Right lung (tissue), 10 donors: Measurements from ENCODE around the gene LINC00632. TPM values are rescaled to one million over a fixed set of nuclear protein-coding genes. Genes with fewer than 3 reads are reported as not detected.
"Not testable (repeated sequence)": the region's sequence is repeated elsewhere in the genome, so short reads cannot be mapped to it uniquely, and the experiment has no call there.

Source experiments
- DNase-seq, 2 donors: peaks; one replicate each; pipeline ENCODE4 v3.0.0-alpha.2; 2013
- long read RNA-seq, 8 donors: transcript quantifications; one replicate each; lab custom pipeline, GENCODE V29; 2026
- polyA plus RNA-seq, 5 donors: library from polyadenylated mRNA; unstranded; fragments of 120-200 nt; gene quantifications; one replicate each; pipeline versions ENCODE4 v1.2.1 to v1.2.3, GENCODE V29; 2013; ENCODE audit warnings: inconsistent platforms in 1 of 5, low replicate concordance in 1 of 5; ENCODE audit not compliant: insufficient read length in 5 of 5, insufficient read depth in 1 of 5

Gene LINC00632
- 100 to 1,000 TPM in 1 of 5 donors, 10 to 100 TPM in 4; 24.4 to 131 (median 37.1) TPM for polyA plus RNA-seq
- long read RNA-seq, donor 1, partial matches to known transcripts = 0 of 5 reads
- long read RNA-seq, donor 1, other reads (novel, unspliced or antisense) = 0 of 5 reads
- long read RNA-seq, donor 2 = 0 reads
- long read RNA-seq, donor 3, partial matches to known transcripts = 0 of 3 reads
- long read RNA-seq, donor 3, other reads (novel, unspliced or antisense) = 0 of 3 reads
- long read RNA-seq, donor 4, partial matches to known transcripts = 0 of 2 reads
- long read RNA-seq, donor 4, other reads (novel, unspliced or antisense) = 0 of 2 reads
- long read RNA-seq, donor 5, partial matches to known transcripts = 0 of 4 reads
- long read RNA-seq, donor 5, other reads (novel, unspliced or antisense) = 0 of 4 reads
- long read RNA-seq, donor 6, full-length matches to known transcripts = 3 of 3 reads
- long read RNA-seq, donor 6, partial matches to known transcripts = 0 of 3 reads
- long read RNA-seq, donor 6, other reads (novel, unspliced or antisense) = 0 of 3 reads
- long read RNA-seq, donor 7, partial matches to known transcripts = 0 of 2 reads
- long read RNA-seq, donor 7, other reads (novel, unspliced or antisense) = 0 of 2 reads
- long read RNA-seq, donor 8, partial matches to known transcripts = 0 of 1 reads
- long read RNA-seq, donor 8, other reads (novel, unspliced or antisense) = 0 of 1 reads

DNA sequence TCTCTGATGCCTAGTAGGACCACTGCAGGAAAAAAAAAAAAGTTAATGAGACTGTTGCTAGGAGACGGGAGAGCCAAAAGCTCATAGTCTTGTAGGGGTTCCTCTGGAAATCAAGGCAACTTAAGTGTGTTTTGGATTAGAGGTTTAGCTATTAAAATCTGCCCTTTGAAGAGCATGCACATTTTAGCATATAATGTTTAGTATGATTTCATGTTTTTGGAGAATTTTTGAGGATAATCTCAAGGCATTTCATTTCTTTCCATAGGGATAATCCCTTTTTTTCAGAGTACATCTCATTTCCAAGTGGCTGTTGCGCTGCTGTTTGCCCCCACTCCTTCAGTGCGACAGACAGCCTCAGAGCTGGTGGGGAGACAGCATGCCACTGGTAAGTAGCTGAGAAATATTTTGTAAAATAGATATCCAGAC lies at the start of gene LINC00632:
Gene LINC00632, plus strand, starts transcription at position 339 of the 426 bp plus-strand sequence.
- no peak for DNase-seq

GRCh38 chrX:140661643-140662042 lies 47.9 kb upstream of the LINC00632 start:
- DNase-seq = no peak

GRCh38 chrX:140664939-140665338 lies 44.6 kb upstream of the LINC00632 start:
- DNase-seq = no peak

DNA sequence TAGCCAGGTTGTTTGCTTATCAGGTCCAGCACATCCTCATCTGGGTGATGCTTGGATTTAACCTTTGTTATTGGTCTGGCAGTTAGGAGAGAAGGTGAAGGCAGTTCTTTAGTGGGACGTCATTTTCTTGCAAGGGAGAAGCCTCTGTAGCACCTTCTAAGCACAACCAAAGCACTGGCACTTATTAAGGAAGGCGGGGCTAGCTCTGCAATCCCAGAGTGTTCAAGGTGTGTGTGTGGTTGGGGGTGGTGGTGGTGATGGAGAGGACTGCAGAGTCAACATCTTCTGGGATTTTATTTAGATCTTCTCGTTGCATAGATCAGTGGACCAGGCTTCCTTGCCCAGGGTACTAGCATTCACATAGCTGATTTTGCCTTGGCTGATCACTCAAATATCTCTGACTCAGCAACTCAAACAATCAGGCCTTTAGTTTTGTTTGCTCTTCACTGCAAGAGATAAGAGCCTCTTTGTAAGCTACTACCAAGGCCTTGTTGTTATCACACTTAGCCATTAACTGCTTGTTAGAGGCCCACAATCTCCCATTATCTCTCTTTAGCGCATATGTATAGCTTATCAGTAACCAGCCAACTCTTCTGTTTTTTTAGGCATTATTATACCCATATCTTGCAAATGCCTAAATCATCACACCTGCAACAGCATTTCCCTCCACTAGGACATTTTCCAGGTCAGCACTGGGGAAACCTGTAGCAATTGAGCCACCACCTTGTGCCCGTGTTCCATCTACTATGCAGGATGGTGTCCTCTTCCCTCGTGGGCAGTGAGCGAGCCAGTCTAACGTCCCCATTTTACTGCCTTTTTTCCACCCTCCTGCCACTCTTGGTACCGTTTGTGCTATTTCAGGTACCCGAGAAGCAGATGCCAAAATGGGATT lies 36.5 kb upstream of the LINC00632 start:
- DNase-seq = no peak

DNA sequence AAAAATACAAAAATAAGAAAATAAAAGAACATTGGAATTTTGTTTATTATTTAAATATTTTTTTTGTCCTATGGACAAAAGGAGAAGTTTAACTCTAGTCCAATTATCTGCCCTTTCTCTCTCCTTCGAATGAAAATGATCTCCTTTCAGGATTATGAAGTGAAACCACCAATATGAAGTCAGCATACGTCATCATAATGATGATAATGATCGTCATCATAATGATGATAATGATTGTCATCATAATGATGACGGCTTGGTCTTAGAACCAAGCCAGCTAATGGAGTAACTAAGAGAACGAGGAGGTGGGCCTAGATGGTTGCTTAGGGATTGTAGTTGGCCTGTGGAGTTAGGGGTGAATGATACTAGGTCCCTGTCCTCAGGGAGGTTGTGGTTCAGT lies 21.9 kb upstream of the LINC00632 start:
- no peak for DNase-seq

GRCh38 chrX:140691596-140691995 lies 18.0 kb upstream of the LINC00632 start:
- DNase-seq = not testable (repeated sequence)

GRCh38 chrX:140697618-140698017 lies 11.9 kb upstream of the LINC00632 start:
- DNase-seq = no peak

- no peak for DNase-seq
Observed at GRCh38 chrX:140701480-140701879, 8.1 kb upstream of the LINC00632 start.

DNA sequence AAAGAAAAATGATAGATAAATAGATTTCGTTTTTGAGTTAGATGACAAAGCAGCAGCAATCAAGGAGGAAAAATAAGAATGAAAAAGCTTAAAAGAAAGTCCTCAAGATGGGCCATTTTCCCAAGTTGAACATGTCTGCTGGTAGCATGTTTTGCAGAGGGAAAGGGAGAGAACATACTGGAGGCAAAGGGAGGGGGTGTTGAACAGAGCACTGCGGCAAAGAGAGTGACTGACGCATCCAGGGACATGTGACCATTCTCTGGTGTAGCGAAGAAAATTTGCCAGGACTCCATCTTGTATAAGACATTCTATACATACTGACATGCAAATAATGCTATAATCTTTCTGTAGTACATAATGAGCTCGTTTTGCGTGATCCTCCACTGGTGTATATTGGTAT lies 1.2 kb downstream of the LINC00632 start:
- DNase-seq = peak; percentile 55 to 67

GRCh38 chrX:140711894-140712293 lies 2.3 kb downstream of the LINC00632 start:
- DNase-seq = no peak

DNA sequence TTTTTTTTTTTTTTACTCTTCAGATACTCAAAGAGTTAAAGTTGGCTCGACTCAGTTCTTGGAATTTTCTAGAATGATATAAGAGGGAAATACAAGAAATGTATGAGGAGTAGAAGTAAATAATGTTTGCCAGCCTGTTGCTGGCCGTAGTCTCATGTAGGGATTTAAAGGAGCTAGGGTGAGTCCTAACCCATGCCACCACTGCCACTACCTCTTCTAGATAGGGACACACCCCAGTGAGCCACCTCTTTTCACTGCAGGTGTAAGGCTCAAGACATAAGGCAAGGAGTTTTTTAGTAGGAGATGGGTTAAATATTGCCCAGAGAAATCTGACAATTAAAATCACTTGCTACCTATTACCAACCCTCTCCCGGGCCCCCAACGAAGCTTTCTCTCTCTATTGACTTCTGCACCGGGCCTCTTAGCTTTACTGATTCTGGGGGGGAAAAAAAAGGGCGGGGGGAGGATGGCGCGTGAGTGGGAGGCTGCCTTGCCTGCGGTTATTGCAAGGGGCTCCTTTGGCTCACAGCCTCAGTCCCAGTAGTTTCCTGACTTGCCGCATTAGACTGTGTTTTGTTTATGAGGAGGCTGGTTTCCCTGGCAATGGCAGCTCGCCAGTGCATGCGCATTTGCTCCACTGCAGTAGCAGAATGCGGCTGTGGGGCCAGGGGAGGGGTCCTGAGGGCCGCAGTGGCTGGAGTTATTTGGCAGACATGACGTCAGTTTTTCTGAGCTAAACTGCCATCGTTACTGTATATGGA lies 3.0 kb downstream of the LINC00632 start:
- DNase-seq = peak; percentile 86 to 91

DNA sequence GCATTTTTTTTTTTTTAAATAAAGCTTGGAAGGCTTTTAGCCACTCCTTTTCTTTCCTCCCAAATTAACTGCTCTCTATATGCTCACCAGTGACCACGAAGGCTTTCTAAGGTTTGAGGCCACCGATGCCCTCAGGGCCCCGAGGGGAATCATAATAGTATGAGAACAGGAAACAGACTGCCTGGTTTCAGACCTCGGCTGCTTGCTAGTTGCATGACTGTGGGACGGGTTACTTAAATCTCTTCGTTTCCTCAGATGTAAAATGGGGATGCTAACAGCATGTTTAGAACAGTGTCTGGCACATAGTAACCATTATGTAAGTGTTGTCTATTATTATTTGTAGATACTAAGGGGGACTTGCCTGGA lies 3.6 kb downstream of the LINC00632 start:
- DNase-seq = no peak

- no peak for DNase-seq
Observed at GRCh38 chrX:140715787-140716186, 6.2 kb downstream of the LINC00632 start.

DNA sequence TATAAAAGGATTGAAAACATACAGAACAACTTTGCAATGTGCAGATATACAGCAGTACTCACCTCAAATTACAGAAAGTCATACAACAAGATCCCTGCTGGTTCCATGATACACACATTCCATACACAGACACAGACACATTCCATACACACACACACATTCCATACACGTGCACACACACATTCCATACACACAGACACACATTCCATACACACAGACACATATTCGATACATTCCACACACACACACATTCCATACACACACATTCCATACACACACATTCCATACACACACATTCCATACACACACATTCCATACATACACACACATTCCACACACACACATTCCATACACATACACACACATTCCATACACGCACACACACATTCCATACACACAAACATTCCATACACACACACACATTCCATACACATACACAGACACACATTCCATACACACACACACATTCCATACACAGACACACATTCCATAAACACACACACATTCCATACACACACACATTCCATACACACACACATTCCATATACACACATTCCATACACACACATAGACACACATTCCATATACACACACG lies 13.7 kb downstream of the LINC00632 start:
- DNase-seq = peak in 1 of 2 donors; percentile 38

GRCh38 chrX:140724309-140724708 lies 14.8 kb downstream of the LINC00632 start:
- DNase-seq = no peak

- no peak for DNase-seq
Observed at GRCh38 chrX:140724736-140725135, 15.2 kb downstream of the LINC00632 start.

DNA sequence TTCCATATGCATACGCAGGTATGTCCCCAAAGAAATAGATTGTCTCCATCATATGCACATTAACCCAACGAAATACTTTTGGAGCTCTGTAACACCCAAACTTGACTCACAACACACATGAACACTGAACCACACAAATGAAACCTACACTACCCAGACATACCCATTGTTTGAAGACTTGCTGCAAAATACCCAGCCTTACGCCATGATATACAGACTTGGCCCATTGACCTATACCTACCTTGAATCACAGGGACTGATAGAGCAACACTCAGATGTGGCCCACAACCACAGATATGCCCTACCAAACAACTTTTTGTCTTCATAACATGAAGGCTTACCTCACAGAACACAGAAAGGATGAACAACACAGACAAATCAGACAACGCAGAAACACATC lies 15.9 kb downstream of the LINC00632 start:
- no peak for DNase-seq

GRCh38 chrX:140733766-140734342 lies 24.3 kb downstream of the LINC00632 start:
- no peak for DNase-seq

DNA sequence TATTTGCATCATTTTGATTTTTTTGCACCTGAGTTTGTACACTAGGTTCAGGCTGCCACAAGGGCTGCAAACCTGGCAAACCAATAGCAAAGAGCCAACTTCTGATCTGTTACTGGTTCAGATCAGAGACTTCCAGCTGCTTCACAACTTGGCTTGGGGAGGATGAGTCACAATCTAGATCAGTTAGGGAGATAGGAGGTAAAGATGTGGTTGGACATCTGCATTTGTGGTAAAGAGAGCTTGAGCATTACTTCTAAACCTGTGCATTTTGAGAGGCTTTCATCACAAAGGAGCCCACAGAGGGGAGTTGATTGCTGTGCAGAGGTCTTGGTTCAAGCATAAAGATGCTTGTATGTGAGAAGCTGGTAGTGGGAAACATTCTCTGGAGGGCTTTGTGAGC lies 34.5 kb downstream of the LINC00632 start:
- DNase-seq = no peak

DNA sequence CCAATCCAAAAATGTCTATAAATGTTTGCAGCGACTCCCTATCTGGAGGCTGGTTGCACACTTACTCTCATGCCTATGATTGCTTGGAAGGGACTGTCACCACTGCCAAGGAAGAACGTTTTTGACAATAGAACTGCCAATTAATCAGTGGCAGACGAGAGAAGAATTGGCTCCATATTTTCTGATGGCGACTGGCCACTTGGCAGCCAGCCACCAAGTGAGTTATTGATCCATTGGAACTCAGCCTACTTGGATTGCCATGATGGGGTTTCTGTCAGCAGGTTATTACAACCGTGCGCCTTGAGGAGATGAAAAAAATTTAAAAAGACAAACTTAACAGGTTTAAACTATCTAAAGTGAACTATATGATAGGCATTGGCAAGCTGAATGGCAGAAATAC lies 47.4 kb downstream of the LINC00632 start:
- no peak for DNase-seq
